ENCODE measurements around the gene NSF.

NSF gene

DNA sequence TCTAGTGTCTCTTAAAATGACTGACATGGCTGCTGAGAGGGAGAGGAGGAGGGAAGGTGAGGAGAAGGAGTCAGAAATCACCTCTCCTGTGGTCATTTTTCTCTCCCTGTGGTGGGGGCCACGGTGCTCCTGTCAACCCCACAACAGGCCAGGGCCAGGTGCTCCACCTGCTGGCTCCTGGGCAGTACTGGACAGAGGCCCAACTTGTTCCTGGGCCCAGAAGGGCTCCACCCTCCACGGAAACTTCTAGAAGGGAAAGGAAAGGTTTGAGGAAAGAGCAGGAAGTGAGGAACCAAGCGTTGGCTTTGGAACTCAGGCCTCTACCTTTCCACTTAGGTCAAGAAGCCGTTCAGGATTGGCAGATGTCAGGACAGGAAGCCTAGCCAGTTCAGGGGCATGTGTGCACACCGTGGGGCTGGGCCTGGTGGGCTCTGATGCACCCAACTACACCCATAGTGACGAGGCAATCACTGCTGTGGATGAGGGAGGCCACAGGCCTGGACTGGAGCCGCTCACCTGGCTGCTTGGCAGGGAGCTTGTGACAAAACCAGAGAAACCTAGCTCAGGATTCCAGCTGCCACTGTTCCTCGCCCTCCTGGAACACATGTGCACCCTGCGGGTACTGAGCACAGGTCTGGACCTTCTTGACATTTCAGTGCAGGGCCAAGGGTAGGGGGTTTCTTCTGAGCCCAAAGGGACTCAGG is 191.9 kb downstream of the NSF start:
- H2AFZ ChIP-seq (ENCODE audit: low read depth, low read length), result no peak overlapping the region
- peaks cover 10 to 34% of the 10 kb centered on the region in 2 experiments for H3K27me3 ChIP-seq (ENCODE audit: control insufficient read depth in 1 of 2, insufficient read depth in 1 of 2, low read length in 2 of 2)
- H3K9me3 ChIP-seq (ENCODE audit: control insufficient read depth, low read length), result no peaks in the 10 kb centered on the region
- H4K91ac ChIP-seq (ENCODE audit: low read length), result no peak overlapping the region
- no peaks in the 10 kb centered on the region for H3K4me1 ChIP-seq (ENCODE audit: control insufficient read depth, insufficient read depth, low read depth, low read length)
- no peak overlapping the region for H2BK5ac ChIP-seq (ENCODE audit: low read depth, low read length, poor library complexity, severe bottlenecking)
- H2BK12ac ChIP-seq (ENCODE audit: low read length in 2 of 2), result no peak overlapping the region
- H3K14ac ChIP-seq (ENCODE audit: low read length in 2 of 2), result no peak overlapping the region
- no peak overlapping the region for H2BK15ac ChIP-seq (ENCODE audit: low read depth, poor library complexity, severe bottlenecking)
- no peaks in the 10 kb centered on the region for H3K79me1 ChIP-seq (replicated peaks; ENCODE audit: low read length, poor library complexity, severe bottlenecking)
- H3K4me2 ChIP-seq (ENCODE audit: low read length, poor library complexity, severe bottlenecking), result no peak overlapping the region
- no peak overlapping the region for H2AK5ac ChIP-seq (ENCODE audit: low read length, severe bottlenecking)
- DNase-seq, result peak; percentile 26
- no peak overlapping the region for H2BK120ac ChIP-seq (ENCODE audit: low read depth, low read length)
- H3K4me3 ChIP-seq (ENCODE audit: insufficient read depth in 1 of 2, low read depth in 1 of 2, low read length in 2 of 2), result no peak overlapping the region
- no peak overlapping the region for H3K18ac ChIP-seq (ENCODE audit: low read depth in 1 of 2, low read length in 2 of 2)
- WGBS, result 82% methylated on average over 9 of the region's 9 CpGs
- no peaks in the 10 kb centered on the region for H3K36me3 ChIP-seq (ENCODE audit: control insufficient read depth in 1 of 2, insufficient read depth in 2 of 2, low read depth in 1 of 2, low read length in 2 of 2)
- H3K4ac ChIP-seq (ENCODE audit: low read depth in 1 of 2, low read length in 2 of 2), result no peak overlapping the region
- no peak overlapping the region for H3K23ac ChIP-seq (ENCODE audit: low read length in 2 of 2)
- no peak overlapping the region for H4K8ac ChIP-seq (ENCODE audit: low read length)
- no peak overlapping the region for H3K9ac ChIP-seq (ENCODE audit: low read length)
- no peak overlapping the region for H3K27ac ChIP-seq (ENCODE audit: low read length, poor library complexity, severe bottlenecking)

- H3K4me2 ChIP-seq (ENCODE audit: low read length, poor library complexity, severe bottlenecking), result no peak overlapping the region
- peaks cover 10 to 29% of the 10 kb centered on the region in 2 experiments for H3K27me3 ChIP-seq (ENCODE audit: control insufficient read depth in 1 of 2, insufficient read depth in 1 of 2, low read length in 2 of 2)
- no peak overlapping the region for H4K8ac ChIP-seq (ENCODE audit: low read length)
- no peak overlapping the region for H3K27ac ChIP-seq (ENCODE audit: low read length, poor library complexity, severe bottlenecking)
- no peak overlapping the region for H4K91ac ChIP-seq (ENCODE audit: low read length)
- no peaks in the 10 kb centered on the region for H3K4me1 ChIP-seq (ENCODE audit: control insufficient read depth, insufficient read depth, low read depth, low read length)
- no peak overlapping the region for H3K14ac ChIP-seq (ENCODE audit: low read length in 2 of 2)
- no peak overlapping the region for H3K9ac ChIP-seq (ENCODE audit: low read length)
- H3K36me3 ChIP-seq (ENCODE audit: control insufficient read depth in 1 of 2, insufficient read depth in 2 of 2, low read depth in 1 of 2, low read length in 2 of 2), result no peaks in the 10 kb centered on the region
- H3K4ac ChIP-seq (ENCODE audit: low read depth in 1 of 2, low read length in 2 of 2), result no peak overlapping the region
- H2BK5ac ChIP-seq (ENCODE audit: low read depth, low read length, poor library complexity, severe bottlenecking), result no peak overlapping the region
- 67% methylated on average over 7 of the region's 7 CpGs for WGBS
- H3K18ac ChIP-seq (ENCODE audit: low read depth in 1 of 2, low read length in 2 of 2), result no peak overlapping the region
- no peaks in the 10 kb centered on the region for H3K79me1 ChIP-seq (replicated peaks; ENCODE audit: low read length, poor library complexity, severe bottlenecking)
- no peaks in the 10 kb centered on the region for H3K9me3 ChIP-seq (ENCODE audit: control insufficient read depth, low read length)
- no peak overlapping the region for H3K23ac ChIP-seq (ENCODE audit: low read length in 2 of 2)
- no peak overlapping the region for H2AFZ ChIP-seq (ENCODE audit: low read depth, low read length)
- no peak overlapping the region for H2BK12ac ChIP-seq (ENCODE audit: low read length in 2 of 2)
- no peak for DNase-seq
- no peak overlapping the region for H3K4me3 ChIP-seq (ENCODE audit: insufficient read depth in 1 of 2, low read depth in 1 of 2, low read length in 2 of 2)
- H2BK15ac ChIP-seq (ENCODE audit: low read depth, poor library complexity, severe bottlenecking), result no peak overlapping the region
- no peak overlapping the region for H2AK5ac ChIP-seq (ENCODE audit: low read length, severe bottlenecking)
- H2BK120ac ChIP-seq (ENCODE audit: low read depth, low read length), result no peak overlapping the region
Observed at GRCh38 chr17:46783031-46783593, 192.6 kb downstream of the NSF start.

DNA sequence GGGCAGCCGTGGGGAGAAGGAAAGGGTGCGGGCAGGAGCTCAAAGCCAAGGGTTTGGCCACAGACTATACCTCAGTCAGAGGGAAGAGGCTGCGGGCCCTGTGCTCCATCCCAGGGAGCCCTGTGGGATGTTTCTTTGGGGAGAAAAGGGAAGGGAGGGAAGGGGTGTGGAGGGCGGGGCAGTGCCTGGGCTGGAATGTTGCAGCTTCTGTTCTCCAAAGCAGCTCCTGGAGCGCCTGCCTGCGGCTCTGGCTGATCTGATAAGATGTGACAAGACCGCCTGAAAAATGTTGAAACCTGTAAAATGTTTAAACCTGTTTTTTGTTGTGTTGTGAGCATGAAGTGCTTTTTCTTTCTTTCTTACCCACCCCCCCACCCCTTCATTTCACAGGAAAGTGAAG is 195.2 kb downstream of the NSF start:
- DNase-seq, result no peak
- H2BK120ac ChIP-seq (ENCODE audit: low read depth, low read length), result no peak overlapping the region
- H3K9ac ChIP-seq (ENCODE audit: low read length), result no peak overlapping the region
- H3K4me3 ChIP-seq (ENCODE audit: insufficient read depth in 1 of 2, low read depth in 1 of 2, low read length in 2 of 2), result no peak overlapping the region
- no peak overlapping the region for H3K4ac ChIP-seq (ENCODE audit: low read depth in 1 of 2, low read length in 2 of 2)
- no peak overlapping the region for H3K18ac ChIP-seq (ENCODE audit: low read depth in 1 of 2, low read length in 2 of 2)
- no peak overlapping the region for H2BK12ac ChIP-seq (ENCODE audit: low read length in 2 of 2)
- H4K91ac ChIP-seq (ENCODE audit: low read length), result no peak overlapping the region
- peaks cover 18 to 34% of the 10 kb centered on the region in 2 experiments for H3K27me3 ChIP-seq (ENCODE audit: control insufficient read depth in 1 of 2, insufficient read depth in 1 of 2, low read length in 2 of 2)
- H2BK5ac ChIP-seq (ENCODE audit: low read depth, low read length, poor library complexity, severe bottlenecking), result no peak overlapping the region
- H3K79me1 ChIP-seq (replicated peaks; ENCODE audit: low read length, poor library complexity, severe bottlenecking), result no peaks in the 10 kb centered on the region
- no peak overlapping the region for H3K4me2 ChIP-seq (ENCODE audit: low read length, poor library complexity, severe bottlenecking)
- no peak overlapping the region for H3K14ac ChIP-seq (ENCODE audit: low read length in 2 of 2)
- no peak overlapping the region for H3K27ac ChIP-seq (ENCODE audit: low read length, poor library complexity, severe bottlenecking)
- no peaks in the 10 kb centered on the region for H3K36me3 ChIP-seq (ENCODE audit: control insufficient read depth in 1 of 2, insufficient read depth in 2 of 2, low read depth in 1 of 2, low read length in 2 of 2)
- no peak overlapping the region for H2AFZ ChIP-seq (ENCODE audit: low read depth, low read length)
- WGBS, result 27% methylated on average over 6 of the region's 7 CpGs
- H2AK5ac ChIP-seq (ENCODE audit: low read length, severe bottlenecking), result no peak overlapping the region
- H3K4me1 ChIP-seq (ENCODE audit: control insufficient read depth, insufficient read depth, low read depth, low read length), result peaks cover 6% of the 10 kb centered on the region
- no peak overlapping the region for H2BK15ac ChIP-seq (ENCODE audit: low read depth, poor library complexity, severe bottlenecking)
- no peak overlapping the region for H4K8ac ChIP-seq (ENCODE audit: low read length)
- peaks cover 10% of the 10 kb centered on the region for H3K9me3 ChIP-seq (ENCODE audit: control insufficient read depth, low read length)
- H3K23ac ChIP-seq (ENCODE audit: low read length in 2 of 2), result no peak overlapping the region

DNA sequence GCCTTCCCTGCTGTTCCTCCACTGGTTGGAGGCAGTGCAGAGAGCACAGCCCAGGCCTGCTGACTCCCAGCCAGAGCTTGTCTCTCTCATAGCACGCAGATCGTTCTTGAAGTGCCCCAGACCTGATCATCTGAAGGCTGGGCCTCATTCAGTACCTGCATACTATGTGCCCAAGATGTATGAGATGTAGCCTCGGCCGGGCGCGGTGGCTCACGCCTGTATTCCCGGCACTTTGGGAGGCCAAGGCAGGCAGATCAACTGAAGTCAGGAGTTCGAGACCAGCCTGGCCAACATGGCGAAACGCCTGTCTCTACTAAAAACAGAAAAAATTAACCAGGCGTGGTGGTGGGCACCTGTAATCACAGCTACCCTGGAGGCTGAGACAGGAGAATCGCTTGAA is 197.0 kb downstream of the NSF start:
- Histone ChIP-seq H2AK5ac (ENCODE audit: low read length, severe bottlenecking) (no peak overlapping the region), H3K9ac (ENCODE audit: low read length) (no peak overlapping the region), H2BK120ac (ENCODE audit: low read depth, low read length) (no peak overlapping the region), H3K79me1 (replicated peaks; ENCODE audit: low read length, poor library complexity, severe bottlenecking) (no peaks in the 10 kb centered on the region), H3K4me1 (ENCODE audit: control insufficient read depth, insufficient read depth, low read depth, low read length) (peaks cover 6% of the 10 kb centered on the region), H3K36me3 (ENCODE audit: control insufficient read depth in 1 of 2, insufficient read depth in 2 of 2, low read depth in 1 of 2, low read length in 2 of 2) (no peaks in the 10 kb centered on the region), H2AFZ (ENCODE audit: low read depth, low read length) (no peak overlapping the region), H3K4me3 (ENCODE audit: insufficient read depth in 1 of 2, low read depth in 1 of 2, low read length in 2 of 2) (no peak overlapping the region), H3K14ac (ENCODE audit: low read length in 2 of 2) (no peak overlapping the region), H4K91ac (ENCODE audit: low read length) (no peak overlapping the region), H3K4me2 (ENCODE audit: low read length, poor library complexity, severe bottlenecking) (no peak overlapping the region), H2BK12ac (ENCODE audit: low read length in 2 of 2) (no peak overlapping the region), H2BK5ac (ENCODE audit: low read depth, low read length, poor library complexity, severe bottlenecking) (no peak overlapping the region), H2BK15ac (ENCODE audit: low read depth, poor library complexity, severe bottlenecking) (no peak overlapping the region), H3K27me3 (ENCODE audit: control insufficient read depth in 1 of 2, insufficient read depth in 1 of 2, low read length in 2 of 2) (peaks cover 18 to 44% of the 10 kb centered on the region in 2 experiments), H3K18ac (ENCODE audit: low read depth in 1 of 2, low read length in 2 of 2) (no peak overlapping the region), H3K4ac (ENCODE audit: low read depth in 1 of 2, low read length in 2 of 2) (no peak overlapping the region), H4K8ac (ENCODE audit: low read length) (no peak overlapping the region), H3K27ac (ENCODE audit: low read length, poor library complexity, severe bottlenecking) (no peak overlapping the region), H3K23ac (ENCODE audit: low read length in 2 of 2) (no peak overlapping the region), H3K9me3 (ENCODE audit: control insufficient read depth, low read length) (peaks cover 10% of the 10 kb centered on the region)
- no peak for DNase-seq
- WGBS, result 96% methylated on average over 13 of the region's 13 CpGs

Measured in mesenchymal stem cell (in vitro differentiated cells and primary cell).